Measurements from ENCODE around the gene LIMS2. TPM values are rescaled to one million over a fixed set of nuclear protein-coding genes. Genes with fewer than 3 reads are reported as not detected.
A peak's percentile ranks its signal among the peaks of the same experiment; 100 is the strongest.

Gene LIMS2
- polyA plus RNA-seq, 4 donors = 17.4 to 23.2 (median 20.9) TPM

GRCh38 chr2:127609031-127609751 is 66.1 kb downstream of the LIMS2 start:
- no peak for DNase-seq (ENCODE audit: low read depth in 4 of 4, low spot score in 2 of 4)

- no peak for DNase-seq (ENCODE audit: low read depth in 4 of 4, low spot score in 2 of 4)
Observed at GRCh38 chr2:127608061-127609030, 67.0 kb downstream of the LIMS2 start.

- DNase-seq (ENCODE audit: low read depth in 4 of 4, low spot score in 2 of 4) = no peak
Observed at GRCh38 chr2:127607399-127607908, 67.9 kb downstream of the LIMS2 start.

GRCh38 chr2:127606625-127607398 is 68.5 kb downstream of the LIMS2 start:
- no peak for DNase-seq (ENCODE audit: low read depth in 4 of 4, low spot score in 2 of 4)

GRCh38 chr2:127605691-127606263 is 69.6 kb downstream of the LIMS2 start:
- DNase-seq (ENCODE audit: low read depth in 4 of 4, low spot score in 2 of 4) = no peak

GRCh38 chr2:127604986-127605385 is 70.3 kb downstream of the LIMS2 start:
- DNase-seq (ENCODE audit: low read depth in 4 of 4, low spot score in 2 of 4) = no peak

- no peak for DNase-seq (ENCODE audit: low read depth in 4 of 4, low spot score in 2 of 4)
Observed at GRCh38 chr2:127599211-127599610, 76.1 kb downstream of the LIMS2 start.

- no peak for DNase-seq (ENCODE audit: low read depth in 4 of 4, low spot score in 2 of 4)
Observed at GRCh38 chr2:127598711-127599110, 76.6 kb downstream of the LIMS2 start.

- DNase-seq (ENCODE audit: low read depth in 4 of 4, low spot score in 2 of 4) = no peak
Observed at GRCh38 chr2:127597984-127598380, 77.3 kb downstream of the LIMS2 start.

- no peak for DNase-seq (ENCODE audit: low read depth in 4 of 4, low spot score in 2 of 4)
Observed at GRCh38 chr2:127597046-127597983, 78.0 kb downstream of the LIMS2 start.

- DNase-seq (ENCODE audit: low read depth in 4 of 4, low spot score in 2 of 4) = no peak
Observed at GRCh38 chr2:127596311-127597045, 78.9 kb downstream of the LIMS2 start.

- DNase-seq (ENCODE audit: low read depth in 4 of 4, low spot score in 2 of 4) = no peak
Observed at GRCh38 chr2:127594116-127594591, 81.2 kb downstream of the LIMS2 start.

- DNase-seq (ENCODE audit: low read depth in 4 of 4, low spot score in 2 of 4) = no peak
Observed at GRCh38 chr2:127593228-127594115, 81.9 kb downstream of the LIMS2 start.

- DNase-seq (ENCODE audit: low read depth in 4 of 4, low spot score in 2 of 4) = no peak
Observed at GRCh38 chr2:127592761-127593227, 82.5 kb downstream of the LIMS2 start.

- peak in 2 of 4 donors; percentile 28 to 51 for DNase-seq (ENCODE audit: low read depth in 4 of 4, low spot score in 2 of 4)
Observed at GRCh38 chr2:127591221-127591923, 84.0 kb downstream of the LIMS2 start.

- no peak for DNase-seq (ENCODE audit: low read depth in 4 of 4, low spot score in 2 of 4)
Observed at GRCh38 chr2:127590386-127591190, 84.7 kb downstream of the LIMS2 start.
